ENCODE measurements around the gene STOML2. TPM values are rescaled to one million over a fixed set of nuclear protein-coding genes. Genes with fewer than 3 reads are reported as not detected.

Gene STOML2
- total RNA-seq, 1 experiment from 2014 or later: 214 TPM

- no peak for TF ChIP-seq ZNF396 (CRISPR knock-in tag; IDR thresholded peaks at IDR 0.05; ENCODE audit: borderline replicate concordance)
These were observed 11.4 kb downstream of the STOML2 start (continued) for GRCh38 chr9:35091536-35091935.

GRCh38 chr9:35089434-35089833 lies 13.5 kb downstream of the STOML2 start:
- ATAC-seq (no peak), DNase-seq (ENCODE audit: low spot score) (no peak)
- no peaks in the 10 kb centered on the region for H3K4me1 Mint-ChIP-seq
- ChIA-PET POLR2A (no interaction called here), CTCF (no interaction called here)
- TF ChIP-seq CREB1 (CRISPR knock-in tag; IDR thresholded peaks at IDR 0.05) (no peak), TEAD1 (CRISPR knock-in tag; IDR thresholded peaks at IDR 0.05) (no peak), CDX4 (CRISPR knock-in tag; IDR thresholded peaks at IDR 0.05; ENCODE audit: borderline replicate concordance) (no peak), CBFB (CRISPR knock-in tag; IDR thresholded peaks at IDR 0.05; ENCODE audit: low read depth) (no peak), ZNF512 (CRISPR knock-in tag; IDR thresholded peaks at IDR 0.05; ENCODE audit: borderline replicate concordance) (no peak), ZMAT4 (CRISPR knock-in tag; IDR thresholded peaks at IDR 0.05) (no peak), MAX (CRISPR knock-in tag; IDR thresholded peaks at IDR 0.05) (no peak), NR3C1 (CRISPR knock-in tag; conservative IDR thresholded peaks at IDR 0.05; ENCODE audit: low read depth) (no peak), JUN (CRISPR knock-in tag; IDR thresholded peaks at IDR 0.05) (no peak), RELA (CRISPR knock-in tag; IDR thresholded peaks at IDR 0.05; ENCODE audit: borderline replicate concordance) (no peak), FOXK1 (CRISPR knock-in tag; IDR thresholded peaks at IDR 0.05) (no peak), ZNF423 (CRISPR knock-in tag; IDR thresholded peaks at IDR 0.05) (no peak)
- no peak overlapping the region for H3K4me3 Mint-ChIP-seq
- no peaks in the 10 kb centered on the region for H3K27me3 Mint-ChIP-seq (ENCODE audit: low read depth)
- no peak overlapping the region for H3K27ac Mint-ChIP-seq
- no peaks in the 10 kb centered on the region for H3K9me3 Mint-ChIP-seq
- peaks cover 32% of the 10 kb centered on the region for H3K36me3 Mint-ChIP-seq

GRCh38 chr9:35085078-35085477 lies 17.9 kb downstream of the STOML2 start:
- Mint-ChIP-seq H3K4me1 (no peaks in the 10 kb centered on the region; the same call in 1 of the 2 replicates), H3K4me3 (no peak overlapping the region), H3K36me3 (peaks cover 19% of the 10 kb centered on the region), H3K27ac (no peak overlapping the region), H3K9me3 (no peaks in the 10 kb centered on the region), H3K27me3 (ENCODE audit: low read depth) (no peaks in the 10 kb centered on the region)
- ChIA-PET POLR2A (no interaction called here), CTCF (no interaction called here)
- DNase-seq (ENCODE audit: low spot score) (no peak), ATAC-seq (no peak)
- TF ChIP-seq NR2C2 (CRISPR knock-in tag; IDR thresholded peaks at IDR 0.05) (no peak), SMAD3 (CRISPR knock-in tag; IDR thresholded peaks at IDR 0.05; ENCODE audit: borderline replicate concordance) (no peak), SOX15 (CRISPR knock-in tag; IDR thresholded peaks at IDR 0.05) (no peak), ZNF263 (CRISPR knock-in tag; IDR thresholded peaks at IDR 0.05; ENCODE audit: low read depth) (no peak), NFE2L1 (CRISPR knock-in tag; IDR thresholded peaks at IDR 0.05) (no peak), FOXK1 (CRISPR knock-in tag; IDR thresholded peaks at IDR 0.05) (no peak), E2F4 (CRISPR knock-in tag; IDR thresholded peaks at IDR 0.05; ENCODE audit: borderline replicate concordance, low read depth) (no peak), ATF2 (CRISPR knock-in tag; IDR thresholded peaks at IDR 0.05; ENCODE audit: borderline replicate concordance, low read depth) (no peak), CTCF (IDR thresholded peaks at IDR 0.05) (no peak), SMAD4 (CRISPR knock-in tag; IDR thresholded peaks at IDR 0.05) (no peak), CDX4 (CRISPR knock-in tag; IDR thresholded peaks at IDR 0.05; ENCODE audit: borderline replicate concordance) (no peak), E2F1 (CRISPR knock-in tag; IDR thresholded peaks at IDR 0.05) (no peak), ERG (CRISPR knock-in tag; IDR thresholded peaks at IDR 0.05) (no peak)

All from WTC11 (cell line).